Liver (tissue), 9 donors: ENCODE measurements around the gene PYGM. TPM values are rescaled to one million over a fixed set of nuclear protein-coding genes. Genes with fewer than 3 reads are reported as not detected.

Source experiments
- DNase-seq: peaks from one replicate; pipeline ENCODE4 v3.0.0-alpha.2; 2017; ENCODE audit warnings: low spot score
- H3K27ac ChIP-seq, 2 donors: one replicate each; pipeline ENCODE4 v1.7.0; 2013; ENCODE audit warnings: inconsistent platforms in 2 of 2, low read length in 2 of 2, control low read depth in 1 of 2, low read depth in 1 of 2, mild to moderate bottlenecking in 1 of 2
- H3K27me3 ChIP-seq, 4 donors: one replicate each; pipeline versions ENCODE4 v1.6.1 to v1.7.0; 2013; ENCODE audit warnings: low read length in 3 of 4, inconsistent platforms in 1 of 4, mild to moderate bottlenecking in 1 of 4, moderate library complexity in 1 of 4; ENCODE audit not compliant: control insufficient read depth in 4 of 4, insufficient read depth in 4 of 4
- H3K36me3 ChIP-seq, 4 donors: one replicate each; pipeline versions ENCODE4 v1.6.1 to v1.7.0; 2013; ENCODE audit warnings: low read length in 3 of 4, mild to moderate bottlenecking in 3 of 4, low read depth in 1 of 4, moderate library complexity in 1 of 4; ENCODE audit not compliant: control insufficient read depth in 4 of 4, insufficient read depth in 3 of 4
- H3K4me1 ChIP-seq, 4 donors: one replicate each; pipeline versions ENCODE4 v1.6.1 to v1.7.0; 2013; ENCODE audit warnings: low read length in 3 of 4, mild to moderate bottlenecking in 3 of 4, moderate library complexity in 1 of 4; ENCODE audit not compliant: control insufficient read depth in 4 of 4, insufficient read depth in 4 of 4
- H3K4me3 ChIP-seq, 3 donors: one replicate each; pipeline versions ENCODE4 v1.6.1 to v1.7.0; 2013; ENCODE audit warnings: low read length in 3 of 3, control low read depth in 1 of 3, low read depth in 1 of 3, mild to moderate bottlenecking in 1 of 3
- H3K9ac ChIP-seq, 2 donors: one replicate each; pipeline ENCODE4 v1.7.0; 2013; ENCODE audit warnings: low read length in 2 of 2, mild to moderate bottlenecking in 2 of 2, moderate library complexity in 2 of 2, control low read depth in 1 of 2, low read depth in 1 of 2
- H3K9me3 ChIP-seq, 4 donors: one replicate each; pipeline versions ENCODE4 v1.6.1 to v1.7.0; 2013; ENCODE audit warnings: low read length in 3 of 4; ENCODE audit not compliant: control insufficient read depth in 4 of 4
- ATF3 ChIP-seq: IDR thresholded peaks from 2 replicates; pipeline ENCODE4 v1.6.1; 2016; ENCODE audit warnings: antibody characterized with exemption
- EGR1 ChIP-seq, 2 donors: IDR thresholded peaks; 2 replicates each; pipeline ENCODE4 v1.6.1; 2016 to 2018; ENCODE audit warnings: antibody characterized with exemption in 2 of 2, low read depth in 2 of 2
- FOXA2 ChIP-seq: IDR thresholded peaks from 2 replicates; pipeline ENCODE4 v1.6.1; 2016; ENCODE audit warnings: antibody characterized with exemption
- HNF4A ChIP-seq, 2 donors: conservative IDR thresholded peaks; 2 replicates each; pipeline ENCODE4 v1.6.1; 2016; ENCODE audit warnings: antibody characterized with exemption in 2 of 2, mild to moderate bottlenecking in 2 of 2
- HNF4G ChIP-seq: IDR thresholded peaks from 2 replicates; pipeline ENCODE4 v1.6.1; 2016; ENCODE audit warnings: antibody characterized with exemption
- JUND ChIP-seq, 2 donors: IDR thresholded peaks; 2 replicates each; pipeline ENCODE4 v1.6.1; 2016; ENCODE audit warnings: antibody characterized with exemption in 2 of 2
- MAX ChIP-seq: IDR thresholded peaks from 2 replicates; pipeline ENCODE4 v1.6.1; 2016; ENCODE audit warnings: antibody characterized with exemption
- NR2F2 ChIP-seq: IDR thresholded peaks from 2 replicates; pipeline ENCODE4 v1.6.1; 2016; ENCODE audit warnings: antibody characterized with exemption
- RAD21 ChIP-seq, 2 donors: IDR thresholded peaks; 2 replicates each; pipeline ENCODE4 v1.6.1; 2016; ENCODE audit warnings: antibody characterized with exemption in 2 of 2, mild to moderate bottlenecking in 2 of 2
- REST ChIP-seq: IDR thresholded peaks from 2 replicates; pipeline ENCODE4 v1.6.1; 2016; ENCODE audit warnings: antibody characterized with exemption, mild to moderate bottlenecking
- RXRA ChIP-seq, 2 donors: IDR thresholded peaks; 2 replicates each; pipeline ENCODE4 v1.6.1; 2017 to 2018; ENCODE audit warnings: antibody characterized with exemption in 2 of 2, mild to moderate bottlenecking in 1 of 2
- SP1 ChIP-seq: IDR thresholded peaks from 2 replicates; pipeline ENCODE4 v1.6.1; 2018; ENCODE audit warnings: antibody characterized with exemption, mild to moderate bottlenecking
- TAF1 ChIP-seq: conservative IDR thresholded peaks from 2 replicates; pipeline ENCODE4 v1.6.1; 2016; ENCODE audit warnings: antibody characterized with exemption, mild to moderate bottlenecking
- YY1 ChIP-seq: IDR thresholded peaks from 2 replicates; pipeline ENCODE4 v1.6.1; 2016; ENCODE audit warnings: antibody characterized with exemption, mild to moderate bottlenecking
- ZBTB33 ChIP-seq: IDR thresholded peaks from 2 replicates; pipeline ENCODE4 v1.6.1; 2016; ENCODE audit warnings: antibody characterized with exemption
- WGBS: extraction: QIAGEN DNeasy Blood & Tissue Kit; methylation state at CpG from one replicate; pipeline ENCODE4 v1.1.7; 2013; 5-methylcytosine and 5-hydroxymethylcytosine counted together
- polyA plus RNA-seq, 2 donors: library from polyadenylated mRNA; stranded (reverse) in 1 of 2; unstranded in 1 of 2; fragments of 200-250 nt in 1 of 2; fragments of >200 nt in 1 of 2; fragmentation: Nextera tagmentation in 1 of 2; extraction: Ambion mirVana in 1 of 2; gene quantifications; one replicate each; pipeline versions ENCODE4 v1.2.1 to v1.2.3, GENCODE V29; 2013 to 2015
- total RNA-seq, 2 donors: library from RNA; depleted of rRNA; stranded (reverse); fragments of >200 nt; gene quantifications; one replicate each; pipeline ENCODE4 v1.2.3, GENCODE V29; 2014
- donor health status: healthy.
- donor health status: healthy.
- donor health status: healthy.
- donor health status: healthy.
- donor health status: healthy.

Gene PYGM
- total and polyA plus RNA-seq, 4 donors, result 0.23 to 1.3 (median 0.29) TPM

GRCh38 chr11:64759131-64759721 is 548 bp downstream of the PYGM start:
- no peak for DNase-seq
- no peak for TF ChIP-seq RXRA (IDR thresholded peaks at IDR 0.05)
- Histone ChIP-seq H3K4me1 (peaks cover 0 to 7% (median 0%) of the 10 kb centered on the region in 4 donors), H3K4me3 (no peak overlapping the region), H3K36me3 (peaks cover 6 to 16% (median 10%) of the 10 kb centered on the region in 4 donors), H3K27me3 (no peaks in the 10 kb centered on the region), H3K27ac (no peak overlapping the region), H3K9ac (no peak overlapping the region), H3K9me3 (no peaks in the 10 kb centered on the region)
- 69% methylated on average over 21 of the region's 21 CpGs for WGBS

GRCh38 chr11:64758330-64759079 is 1.3 kb downstream of the PYGM start:
- WGBS, result 93% methylated on average over 15 of the region's 15 CpGs
- peaks cover 0 to 3% (median 0%) of the 10 kb centered on the region in 4 donors for H3K4me1 ChIP-seq
- TF ChIP-seq ATF3 (no peak), RXRA (IDR thresholded peaks at IDR 0.05) (no peak), EGR1 (IDR thresholded peaks at IDR 0.05; ENCODE audit: low read depth in 2 of 2) (no peak), JUND (IDR thresholded peaks at IDR 0.05) (no peak), YY1 (no peak), ZBTB33 (no peak), REST (no peak), HNF4A (conservative IDR thresholded peaks at IDR 0.05) (no peak), TAF1 (no peak), SP1 (no peak), MAX (no peak), RAD21 (IDR thresholded peaks at IDR 0.05) (no peak), HNF4G (no peak), NR2F2 (no peak), FOXA2 (no peak)

More at GRCh38 chr11:64758330-64759079, 1.3 kb downstream of the PYGM start:
- no peak for DNase-seq
- Histone ChIP-seq H3K4me3 (no peak overlapping the region), H3K9me3 (no peaks in the 10 kb centered on the region), H3K27me3 (no peaks in the 10 kb centered on the region), H3K27ac (no peak overlapping the region), H3K36me3 (peaks cover 2 to 9% (median 5%) of the 10 kb centered on the region in 4 donors), H3K9ac (no peak overlapping the region)
